Kidney epithelial cell (primary cell): Measurements from ENCODE around the gene DNAJA1. TPM values are rescaled to one million over a fixed set of nuclear protein-coding genes. Genes with fewer than 3 reads are reported as not detected.

Experiments
- DNase-seq: peaks from one replicate; pipeline ENCODE4 v3.0.0-alpha.2; 2010; ENCODE audit warnings: low read depth
- H3K27me3 ChIP-seq: 2 replicates; pipeline ENCODE4 v1.6.0; 2011; ENCODE audit warnings: low read length; ENCODE audit not compliant: control insufficient read depth, insufficient read depth
- H3K36me3 ChIP-seq: 2 replicates; pipeline ENCODE4 v1.5.1; 2011; ENCODE audit warnings: low read length; ENCODE audit not compliant: control insufficient read depth, insufficient read depth
- H3K4me3 ChIP-seq: 2 replicates; pipeline ENCODE4 v1.5.1; 2011; ENCODE audit warnings: low read depth, mild to moderate bottlenecking, control low read depth, low read length
- CTCF ChIP-seq: IDR thresholded peaks from 2 replicates; pipeline ENCODE4 v1.5.1; 2011; ENCODE audit warnings: mild to moderate bottlenecking, moderate library complexity, low read length, control low read depth, inconsistent platforms; ENCODE audit not compliant: insufficient read depth, poor library complexity, severe bottlenecking
- total RNA-seq: library from RNA; depleted of rRNA; stranded (reverse); fragments of >200 nt; gene quantifications from 2 replicates; pipeline ENCODE4 v1.2.3, GENCODE V29; 2015

Gene DNAJA1
- total RNA-seq, 1 donor from 2014 or later, result 166 TPM

GRCh38 chr9:33030285-33030684, 5.2 kb downstream of the DNAJA1 start:
- Histone ChIP-seq H3K4me3 (no peak overlapping the region), H3K27me3 (no peaks in the 10 kb centered on the region), H3K36me3 (no peaks in the 10 kb centered on the region)
- no peak for DNase-seq
- TF ChIP-seq CTCF, result no peak

GRCh38 chr9:33032292-33032691, 7.2 kb downstream of the DNAJA1 start:
- Histone ChIP-seq H3K4me3 (no peak overlapping the region), H3K27me3 (no peaks in the 10 kb centered on the region), H3K36me3 (peaks cover 2% of the 10 kb centered on the region)
- no peak for TF ChIP-seq CTCF
- no peak for DNase-seq

GRCh38 chr9:33032865-33033264, 7.8 kb downstream of the DNAJA1 start:
- no peak for DNase-seq
- Histone ChIP-seq H3K36me3 (peaks cover 2% of the 10 kb centered on the region), H3K4me3 (no peak overlapping the region), H3K27me3 (no peaks in the 10 kb centered on the region)
- no peak for TF ChIP-seq CTCF

GRCh38 chr9:33040792-33041431, 15.8 kb downstream of the DNAJA1 start:
- TF ChIP-seq CTCF, result no peak
- H3K27me3 ChIP-seq, result no peaks in the 10 kb centered on the region
- H3K36me3 ChIP-seq, result peaks cover 2% of the 10 kb centered on the region
- DNase-seq, result no peak
- H3K4me3 ChIP-seq, result no peak overlapping the region

- TF ChIP-seq CTCF, result no peak
- Histone ChIP-seq H3K36me3 (no peaks in the 10 kb centered on the region), H3K27me3 (no peaks in the 10 kb centered on the region), H3K4me3 (no peak overlapping the region)
- DNase-seq, result no peak
Measured at GRCh38 chr9:33041432-33042188, 16.5 kb downstream of the DNAJA1 start.
